Skin epidermis (tissue), 12 donors: ENCODE measurements around the gene TULP1.

Experiments
- H3K27ac ChIP-seq, 21 experiments: fragments of 200-600 bp; sonication (generic) in 11 of 21; one replicate each; pipeline ENCODE4 v1.5.0; 2020; ENCODE audit warnings: mild to moderate bottlenecking in 3 of 21, inconsistent platforms in 2 of 21, moderate library complexity in 2 of 21
- H3K4me3 ChIP-seq, 7 experiments: fragments of 200-600 bp; sonication (generic) in 2 of 7; one replicate each; pipeline ENCODE4 v1.5.0; 2020; ENCODE audit warnings: inconsistent platforms in 2 of 7, mild to moderate bottlenecking in 2 of 7, moderate library complexity in 1 of 7

The TULP1 gene

DNA sequence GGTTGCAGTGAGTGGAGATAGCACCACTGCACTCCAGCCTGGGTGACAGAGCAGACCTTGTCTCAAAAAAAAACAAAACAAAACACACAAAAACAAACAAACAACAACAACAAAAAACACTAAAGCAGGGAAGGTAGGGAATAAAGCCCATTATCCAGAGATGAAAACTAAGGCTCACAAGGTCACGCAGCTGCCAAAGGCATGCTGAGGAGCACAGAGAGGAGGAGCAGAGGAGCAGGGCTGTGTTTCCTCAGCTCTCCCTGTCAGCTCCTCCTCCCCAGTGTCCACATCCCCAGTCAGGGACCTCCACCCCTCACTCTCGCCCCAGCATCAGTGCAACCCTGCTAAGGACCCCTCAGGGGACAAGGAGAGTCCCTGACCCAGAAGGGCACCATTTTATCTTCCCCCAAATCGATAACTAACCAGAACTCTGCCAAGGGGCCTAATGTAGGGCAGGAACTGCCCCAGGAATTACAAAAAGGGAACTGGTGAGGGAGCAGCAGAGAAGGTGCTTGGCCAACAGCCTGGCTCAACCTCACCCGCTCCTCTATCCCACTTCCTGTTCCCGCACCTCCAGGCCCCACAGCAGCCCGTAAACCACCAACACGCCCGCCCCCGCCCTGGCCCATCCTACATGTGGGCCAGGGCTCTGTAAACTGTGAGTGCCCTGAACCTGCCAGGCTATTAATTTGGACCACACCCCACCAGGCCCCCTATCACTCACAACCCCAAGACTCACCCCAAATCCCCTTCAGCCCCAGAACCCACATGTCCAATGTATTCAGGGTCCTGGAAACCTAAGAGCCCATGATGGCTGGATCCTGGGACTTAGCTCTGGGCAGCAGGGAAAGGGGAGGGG, 24.8 kb downstream of the TULP1 start:
- Histone ChIP-seq H3K27ac (peak overlapping the region in 19 of 21 experiments; percentile 6 to 94 (median 87)), H3K4me3 (no peak overlapping the region)

DNA sequence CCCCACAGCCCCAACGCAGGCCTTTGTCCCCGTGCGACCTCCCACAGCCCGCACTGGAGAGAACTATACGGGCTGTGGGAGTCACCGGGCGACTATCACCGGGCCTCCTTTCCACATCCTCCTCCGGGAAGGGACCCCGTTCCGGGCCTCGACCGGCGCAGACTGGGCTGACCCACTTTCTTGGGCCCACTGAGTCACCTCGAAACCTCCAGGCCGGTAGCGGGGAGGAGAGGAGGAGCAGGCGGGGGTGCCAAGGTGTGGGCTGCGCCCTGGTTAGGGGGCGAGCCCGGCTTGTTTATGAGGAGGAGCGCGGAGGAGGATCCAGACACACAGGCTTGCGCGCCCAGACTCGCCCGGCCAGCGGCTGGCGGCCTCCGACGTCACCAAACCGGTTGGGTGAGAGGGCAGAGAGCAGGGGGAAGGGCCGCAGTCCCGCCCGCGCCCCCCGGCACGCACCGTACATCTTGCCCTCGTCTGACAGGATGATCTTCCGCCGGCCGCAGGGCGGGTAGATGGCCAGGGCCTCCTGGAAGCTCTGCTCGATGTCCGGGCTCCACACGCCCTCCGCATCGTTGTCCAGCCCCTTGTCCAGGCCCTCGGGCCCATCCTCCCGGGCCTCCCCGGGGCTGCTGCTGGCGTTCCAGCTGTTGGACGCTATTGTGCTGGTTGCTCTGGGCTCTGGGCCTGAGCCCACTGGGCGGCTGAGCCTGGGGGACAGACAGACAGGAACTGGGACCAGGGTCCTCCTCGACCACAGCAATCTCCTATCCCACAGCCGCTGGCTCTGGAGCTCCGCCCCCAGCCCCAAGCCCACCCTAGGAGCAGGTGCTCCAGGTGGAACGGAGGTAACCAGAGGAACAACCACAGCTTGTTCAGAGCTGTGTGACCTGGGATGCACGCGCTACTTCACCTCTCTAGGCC, 26.4 kb downstream of the TULP1 start:
- peak overlapping the region in 20 of 21 experiments; percentile 69 to 94 (median 90) for H3K27ac ChIP-seq
- peak overlapping the region in 3 of 7 experiments; percentile 5 to 29 (median 10) for H3K4me3 ChIP-seq

DNA sequence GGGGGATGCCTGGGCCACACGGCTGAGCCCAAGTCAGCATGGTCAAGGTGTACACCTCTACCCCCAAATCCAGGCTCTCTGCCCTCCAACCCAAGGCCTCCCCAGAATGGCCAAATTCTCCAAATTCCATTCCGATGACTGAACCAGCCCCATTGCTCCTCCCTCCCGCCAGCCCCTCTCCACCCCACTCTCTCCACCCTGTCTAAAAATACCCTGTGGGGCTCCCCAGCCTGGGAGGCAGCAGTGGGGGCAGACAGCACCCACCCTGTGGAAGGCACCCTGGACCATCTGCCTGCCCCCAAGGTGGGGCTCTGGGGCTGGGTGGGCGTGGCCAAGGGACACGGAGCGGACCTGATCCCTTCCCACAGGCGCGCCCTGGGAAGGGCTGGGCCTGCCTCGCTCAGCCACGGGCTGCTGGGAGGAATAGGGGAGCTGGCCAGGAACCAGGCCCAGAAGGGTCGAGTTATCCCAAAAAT, 27.3 kb downstream of the TULP1 start:
- Histone ChIP-seq H3K4me3 (peak overlapping the region in 1 of 7 experiments; percentile 29), H3K27ac (peak overlapping the region in 20 of 21 experiments; percentile 64 to 94 (median 90))

DNA sequence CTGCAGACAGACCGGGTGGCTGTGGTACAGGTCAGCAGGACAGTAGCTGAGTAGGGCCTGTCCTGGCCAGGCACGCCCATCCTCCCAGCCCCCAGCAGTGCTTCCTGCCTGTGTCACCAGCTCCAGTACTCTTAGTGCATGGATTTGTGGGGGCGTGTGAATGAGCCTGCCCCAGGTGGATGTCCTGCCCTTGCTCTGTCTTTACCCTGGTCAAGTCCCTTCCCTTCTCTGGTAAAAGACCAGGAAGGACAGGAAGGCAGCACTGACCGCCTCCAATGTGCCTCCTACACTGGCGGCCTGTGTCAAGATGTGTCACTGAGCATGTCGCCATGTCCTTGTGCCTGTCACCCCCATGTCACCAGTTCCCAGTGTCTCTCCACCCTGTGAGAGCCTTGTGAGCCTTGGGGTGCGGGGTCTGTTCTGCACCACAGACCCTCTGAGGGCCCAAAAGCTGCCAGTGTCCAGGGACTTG, 27.7 kb downstream of the TULP1 start:
- Histone ChIP-seq H3K4me3 (no peak overlapping the region), H3K27ac (peak overlapping the region in 19 of 21 experiments; percentile 64 to 94 (median 90))

DNA sequence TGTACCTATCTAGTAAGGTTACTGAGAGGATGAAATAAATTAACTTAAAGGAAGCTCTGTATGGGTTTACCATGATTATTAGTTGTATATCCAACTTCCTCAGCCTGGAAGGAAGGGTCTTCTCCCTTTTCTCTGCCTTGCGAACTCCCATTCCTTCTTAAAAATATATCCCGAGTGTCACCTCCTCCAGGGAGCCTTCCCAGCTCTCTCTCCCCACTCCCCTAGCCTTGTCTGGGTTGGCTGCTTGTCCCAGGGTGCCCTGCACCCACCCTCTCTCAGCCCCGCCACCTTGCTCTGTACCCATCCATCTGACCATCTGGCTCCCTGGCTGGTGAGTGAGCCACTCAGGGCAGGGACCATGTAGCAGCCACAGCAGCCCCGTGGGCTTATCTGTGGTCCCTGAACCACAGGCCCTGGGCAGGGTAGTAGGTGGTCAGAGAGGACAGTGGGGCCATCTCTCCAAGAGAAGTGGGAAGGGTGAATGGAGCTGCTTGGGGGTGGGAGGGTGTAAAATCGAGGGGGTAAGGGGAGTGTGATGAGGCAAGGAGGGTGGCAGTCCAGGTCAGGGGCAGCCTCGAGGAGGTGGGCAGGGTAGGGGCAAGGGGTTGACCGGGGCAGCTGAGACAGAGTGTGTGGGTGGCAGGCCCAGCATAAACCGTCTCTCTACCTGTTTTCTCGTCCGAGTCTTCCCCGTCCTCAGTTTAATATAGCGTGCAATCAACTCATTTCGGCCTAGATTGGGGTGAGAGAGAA, 28.6 kb downstream of the TULP1 start:
- Histone ChIP-seq H3K4me3 (no peak overlapping the region), H3K27ac (peak overlapping the region in 8 of 21 experiments; percentile 1 to 94 (median 88))

DNA sequence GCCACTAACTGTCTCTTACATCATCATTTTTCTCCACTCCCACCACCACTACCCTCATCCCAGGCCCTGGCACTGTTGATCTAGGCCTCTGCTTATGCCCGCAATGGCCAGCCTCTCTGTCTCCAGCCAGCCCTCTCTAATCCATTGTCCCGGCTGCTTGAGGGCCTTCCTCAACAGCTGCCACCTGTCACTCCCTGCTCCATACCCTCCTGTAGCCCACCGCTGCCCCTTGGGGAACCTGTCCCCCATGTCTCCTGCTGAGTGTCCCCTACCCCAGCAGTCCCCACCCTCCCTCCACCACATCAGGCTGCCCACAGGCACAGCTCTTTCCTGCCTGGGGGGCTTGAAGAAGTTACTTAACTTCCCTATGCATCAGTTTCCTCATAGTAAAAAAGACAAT, 29.2 kb downstream of the TULP1 start:
- peak overlapping the region in 3 of 21 experiments; percentile 4 to 94 (median 27) for H3K27ac ChIP-seq
- no peak overlapping the region for H3K4me3 ChIP-seq

DNA sequence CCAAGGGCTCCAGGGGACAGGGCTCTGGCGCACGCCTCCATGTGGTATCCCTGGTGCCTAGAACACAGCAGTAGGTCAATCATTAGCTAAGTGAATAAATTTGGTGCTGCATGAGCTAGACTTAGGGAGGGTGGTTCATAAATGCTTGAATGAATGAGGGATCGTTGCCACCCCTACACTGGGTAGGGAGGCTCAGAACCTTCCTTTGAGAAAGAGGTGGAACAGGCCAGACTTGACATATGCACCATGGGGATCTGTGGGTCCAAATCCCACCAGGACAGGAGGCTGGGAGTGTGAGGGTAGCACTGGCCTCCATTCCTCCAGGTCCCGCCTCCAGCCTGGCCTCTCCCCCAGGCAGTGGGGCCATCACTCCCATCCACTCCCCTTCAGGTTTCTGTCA, 29.6 kb downstream of the TULP1 start:
- no peak overlapping the region for H3K27ac ChIP-seq

DNA sequence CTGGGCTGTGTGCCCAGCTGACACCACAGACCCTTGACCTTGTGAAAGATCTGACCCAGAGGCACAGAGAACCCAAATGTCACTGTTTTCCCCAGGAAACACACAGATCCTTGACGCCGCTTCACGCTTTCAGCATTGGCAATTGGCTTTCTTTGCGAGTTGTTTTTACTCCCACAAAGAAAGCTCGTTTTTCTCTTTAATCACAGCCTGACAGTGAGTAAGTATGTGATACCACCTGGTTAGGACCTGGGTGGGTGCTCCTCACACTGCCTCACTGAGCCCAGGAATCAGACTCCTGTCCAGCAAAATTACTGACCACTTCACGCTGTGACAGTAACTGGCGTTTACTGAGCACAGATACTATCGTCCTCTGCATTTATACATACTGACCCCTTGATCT, 31.5 kb downstream of the TULP1 start:
- H3K4me3 ChIP-seq = no peak overlapping the region
- no peak overlapping the region for H3K27ac ChIP-seq

More for the DNA sequence above, 29.6 kb downstream of the TULP1 start:
- H3K4me3 ChIP-seq = no peak overlapping the region

DNA sequence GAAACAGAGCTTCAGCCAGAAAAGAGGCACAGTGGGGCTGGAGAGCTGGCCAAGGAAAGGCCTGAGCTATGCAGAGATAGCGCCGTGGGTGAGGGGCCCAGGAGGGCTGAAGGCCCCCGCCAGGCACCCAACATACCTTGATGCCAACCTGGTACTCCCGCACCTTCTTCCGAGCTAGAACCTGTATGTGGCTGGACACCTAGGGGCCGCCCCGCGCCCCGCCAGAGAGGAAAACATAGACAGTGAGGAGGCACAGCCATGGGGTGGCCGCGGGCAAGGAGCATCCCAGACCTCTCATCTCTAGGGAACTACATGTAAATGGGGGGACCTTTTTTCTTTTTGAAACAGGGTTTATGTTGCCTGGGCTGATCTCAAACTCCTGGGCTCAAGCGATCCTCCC, 32.5 kb downstream of the TULP1 start:
- Histone ChIP-seq H3K27ac (no peak overlapping the region), H3K4me3 (no peak overlapping the region)

DNA sequence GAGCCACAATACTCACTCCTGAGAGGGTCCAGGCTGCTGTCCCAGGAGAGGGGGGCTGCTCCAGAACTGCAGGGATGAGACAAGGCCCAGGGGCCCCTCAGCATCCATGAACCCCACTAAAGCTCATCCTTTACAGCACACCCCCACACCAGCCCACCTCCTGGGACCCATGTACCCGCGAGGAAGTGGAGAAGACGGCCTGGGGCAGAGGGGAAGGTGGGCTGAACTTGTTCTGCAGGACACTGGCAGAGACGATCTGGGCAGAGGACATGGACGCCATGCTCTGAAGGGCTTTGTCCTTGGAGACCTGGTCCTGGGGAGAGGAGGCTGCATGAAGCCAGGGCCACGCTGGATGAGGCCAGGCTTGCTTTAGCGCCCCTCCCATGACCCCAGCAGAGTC, 34.4 kb downstream of the TULP1 start:
- Histone ChIP-seq H3K27ac (no peak overlapping the region), H3K4me3 (no peak overlapping the region)

DNA sequence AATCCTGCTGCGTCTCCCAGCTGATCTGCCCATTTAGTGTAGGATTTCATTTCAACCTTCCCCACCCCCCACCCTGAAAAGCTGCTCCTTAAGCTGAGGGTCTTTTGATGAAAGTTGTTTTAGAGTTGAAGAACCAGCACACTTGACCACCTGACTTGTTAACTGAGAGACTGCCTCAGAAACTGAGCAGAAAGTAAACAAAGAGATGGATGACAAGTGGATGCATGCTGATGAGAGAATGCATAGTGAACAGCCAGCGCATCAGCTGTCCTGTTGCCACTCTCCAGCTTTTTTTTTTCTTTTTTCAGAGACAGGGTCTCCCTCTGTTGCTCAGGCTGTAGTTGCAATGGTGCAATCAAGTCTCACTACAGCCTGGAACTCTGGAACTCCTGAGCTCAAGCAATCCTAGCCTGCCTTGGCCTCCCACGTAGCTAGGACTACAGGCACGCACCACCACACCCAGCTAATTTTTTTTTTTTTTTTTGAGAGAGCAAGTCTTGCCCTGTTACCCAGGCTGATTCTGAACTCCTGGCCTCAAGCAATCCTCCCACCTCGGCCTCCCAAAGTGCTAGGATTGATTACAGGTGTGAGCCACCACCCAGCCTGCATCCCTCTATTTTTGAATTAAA, 35.0 kb downstream of the TULP1 start:
- Histone ChIP-seq H3K27ac (no peak overlapping the region), H3K4me3 (no peak overlapping the region)

DNA sequence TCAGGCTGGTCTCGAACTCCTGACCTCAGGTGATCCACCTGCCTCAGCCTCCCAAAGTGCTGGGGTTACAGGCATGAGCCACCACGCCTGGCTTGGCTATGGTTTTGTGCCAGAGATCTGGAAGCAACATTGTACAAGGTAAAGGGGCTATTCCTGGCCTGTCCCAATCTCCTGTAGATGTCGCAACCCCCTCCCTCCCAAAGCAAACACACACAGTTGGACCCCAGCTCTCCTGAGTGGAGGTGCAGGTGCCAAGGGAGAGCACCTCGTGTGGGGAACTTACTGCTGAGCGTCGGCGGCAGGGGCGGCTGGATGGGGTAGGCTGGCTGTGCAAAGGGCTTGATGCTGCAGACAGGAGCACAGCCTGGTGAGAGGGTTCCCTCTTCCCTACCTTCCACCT, 35.7 kb downstream of the TULP1 start:
- Histone ChIP-seq H3K4me3 (no peak overlapping the region), H3K27ac (no peak overlapping the region)

DNA sequence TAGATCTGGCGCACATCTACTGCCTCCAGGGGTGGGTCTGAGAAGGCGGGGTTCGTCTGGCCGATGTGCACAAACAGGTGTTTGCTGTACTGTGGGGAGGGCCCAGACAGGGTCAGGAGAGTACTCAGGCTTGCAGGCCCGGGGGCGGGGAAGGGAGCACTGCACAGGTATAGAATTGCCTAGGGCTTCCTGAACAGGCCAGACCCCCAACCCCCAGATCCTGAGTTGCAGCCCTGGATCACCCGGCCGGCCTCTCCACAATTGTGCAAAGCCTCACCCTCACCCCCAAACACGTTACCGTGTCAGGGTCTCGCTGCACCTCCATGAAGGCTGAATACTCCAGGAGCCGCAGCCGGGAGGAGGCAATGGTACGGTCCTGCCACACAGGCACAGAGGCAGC, 36.7 kb downstream of the TULP1 start:
- no peak overlapping the region for H3K4me3 ChIP-seq
- H3K27ac ChIP-seq = no peak overlapping the region

DNA sequence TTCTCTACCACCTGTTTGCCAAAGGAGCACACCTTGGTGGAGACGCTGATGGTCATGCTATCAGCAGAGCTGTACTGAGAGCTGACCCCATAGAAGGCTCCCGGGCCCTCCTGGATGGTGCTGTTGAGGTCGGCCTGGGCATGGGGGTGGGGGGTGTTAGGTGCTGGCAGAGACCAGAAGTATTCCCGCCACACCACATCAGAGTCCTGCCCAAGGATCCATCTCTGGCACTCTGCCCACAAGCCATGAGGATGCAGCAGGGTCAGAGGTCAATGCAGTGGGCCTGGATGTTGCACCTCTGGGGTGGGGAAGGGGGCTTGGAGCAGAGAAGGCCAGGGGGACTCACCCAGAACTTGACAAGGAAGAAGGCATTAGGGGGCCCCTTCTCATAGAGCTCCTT, 37.1 kb downstream of the TULP1 start:
- Histone ChIP-seq H3K27ac (no peak overlapping the region), H3K4me3 (no peak overlapping the region)

DNA sequence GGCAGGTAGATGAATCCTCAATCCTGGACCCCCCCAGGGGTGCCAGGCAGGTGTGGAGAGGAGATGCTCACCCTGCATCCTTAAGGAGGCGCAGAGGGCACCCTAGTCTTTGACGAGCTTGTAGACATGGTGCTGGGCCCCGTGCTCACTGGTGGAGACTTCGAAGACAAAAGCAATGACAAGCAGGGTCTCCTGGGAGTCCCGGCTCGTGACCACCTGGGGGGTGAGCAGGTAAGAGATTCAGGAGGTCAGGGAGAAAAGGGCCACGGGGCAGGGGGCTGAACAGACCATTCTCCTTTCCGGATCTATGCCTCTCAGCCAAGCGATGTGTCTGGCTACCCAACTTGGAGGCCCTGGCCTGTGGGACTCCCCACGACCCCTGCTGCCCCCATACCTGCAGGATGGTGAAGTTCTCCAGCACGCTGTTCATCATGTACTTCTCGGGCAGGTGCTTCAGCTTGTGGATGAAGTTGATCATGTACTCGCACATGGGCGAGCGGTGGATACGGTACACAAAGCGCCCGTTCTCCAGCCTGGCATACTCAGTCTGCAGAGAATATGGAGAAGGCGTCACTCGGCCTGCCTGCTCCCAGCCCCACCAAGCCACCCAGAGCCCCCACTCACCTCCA, 37.6 kb downstream of the TULP1 start:
- Histone ChIP-seq H3K4me3 (no peak overlapping the region), H3K27ac (no peak overlapping the region)

DNA sequence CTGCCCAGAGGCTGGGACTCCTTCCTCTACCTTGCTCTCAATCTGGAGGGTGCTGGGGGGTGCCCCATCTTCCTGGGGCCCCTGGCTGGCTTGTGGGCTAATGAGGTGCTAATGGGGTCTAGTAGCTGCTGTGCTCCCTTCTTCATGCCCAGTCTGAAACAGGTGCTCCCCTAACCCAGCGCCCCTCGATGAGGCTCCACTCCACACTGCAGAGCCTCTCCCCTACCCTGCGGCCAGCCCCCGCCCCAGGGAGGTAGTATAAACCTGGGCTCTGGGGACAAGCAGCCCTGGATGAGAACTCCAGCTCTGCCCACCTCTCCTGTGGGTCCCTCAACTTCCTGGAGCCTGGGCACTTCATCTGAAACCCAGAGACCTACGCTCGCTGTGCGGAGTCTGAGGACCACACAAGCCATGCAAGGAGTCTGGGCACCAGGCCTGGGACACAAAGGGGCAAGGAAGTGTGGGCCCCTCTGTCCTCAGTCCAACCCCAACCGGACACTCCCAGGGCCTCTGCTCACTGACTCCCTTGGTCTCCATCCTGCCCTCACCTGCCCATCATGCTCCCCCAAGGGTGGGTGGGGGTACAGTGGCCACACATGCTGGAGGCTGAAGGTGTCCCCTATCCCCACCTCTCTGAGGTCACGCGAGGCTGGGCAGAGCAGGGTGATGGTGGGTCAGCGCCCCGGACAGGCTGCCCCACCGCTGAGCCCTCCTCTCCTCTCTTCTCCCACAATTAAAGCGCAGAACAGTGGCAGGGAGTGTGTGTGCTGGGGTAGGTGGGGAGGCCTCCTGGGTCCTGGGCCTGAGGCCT, 38.4 kb downstream of the TULP1 start:
- Histone ChIP-seq H3K27ac (peak overlapping the region in 1 of 21 experiments; percentile 6), H3K4me3 (no peak overlapping the region)

DNA sequence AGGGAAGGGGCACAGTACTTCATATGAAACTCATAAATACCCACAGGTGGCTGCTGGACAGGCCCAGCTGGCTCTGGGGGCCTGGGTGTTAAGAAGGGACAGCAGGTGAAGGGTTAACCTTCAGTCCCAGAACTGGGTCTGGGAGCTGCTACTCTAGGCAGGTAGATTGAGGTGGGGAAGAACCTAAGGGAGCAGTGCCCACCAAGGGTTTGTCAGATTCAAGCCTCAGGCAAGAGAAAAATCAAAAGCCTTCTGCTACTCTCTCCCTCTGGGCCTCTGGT, 38.9 kb downstream of the TULP1 start:
- no peak overlapping the region for H3K4me3 ChIP-seq
- peak overlapping the region in 1 of 21 experiments; percentile 6 for H3K27ac ChIP-seq
